ENCODE results near the gene SRRT. TPM values are rescaled to one million over a fixed set of nuclear protein-coding genes. Genes with fewer than 3 reads are reported as not detected.

Gene SRRT
- total and polyA plus RNA-seq, 2 of the 4 experiments (the other 2 are of a cell fraction), result 41.4 to 93.5 TPM

GRCh38 chr7:100855515-100855914 is 19.4 kb upstream of the SRRT start:
- no peaks in the 10 kb centered on the region for H3K9me1 ChIP-seq (ENCODE audit: insufficient read depth, low read length)
- no peak overlapping the region for H2BK15ac ChIP-seq (ENCODE audit: low read depth, low read length)
- no peak overlapping the region for H4K5ac ChIP-seq (ENCODE audit: low read depth, low read length)
- CTCF ChIA-PET, result no interaction called here
- no peak for DNase-seq
- no peak overlapping the region for H3K14ac ChIP-seq (replicated peaks; ENCODE audit: low read depth, low read length)
- H3K4ac ChIP-seq (ENCODE audit: low read depth, low read length), result no peak overlapping the region
- no peak overlapping the region for H3K18ac ChIP-seq (ENCODE audit: low read depth, low read length)
- POLR2A ChIA-PET (ENCODE audit: unreplicated experiment), result no interaction called here
- H2AFZ ChIP-seq (replicated peaks; ENCODE audit: low read length, poor library complexity), result no peak overlapping the region
- H3K27ac ChIP-seq (ENCODE audit: insufficient read depth, low read length), result no peak overlapping the region
- no peak for ATAC-seq (ENCODE audit: low read depth)
- no peak overlapping the region for H2BK20ac ChIP-seq (ENCODE audit: low read depth, low read length)
- H3K9me3 ChIP-seq (ENCODE audit: control insufficient read depth, insufficient read depth, low read length), result no peaks in the 10 kb centered on the region
- H2BK120ac ChIP-seq (ENCODE audit: low read depth, low read length), result no peak overlapping the region
- H2BK5ac ChIP-seq (ENCODE audit: low read depth, low read length, poor library complexity, severe bottlenecking), result no peak overlapping the region
- no peak overlapping the region for H3K56ac ChIP-seq (ENCODE audit: extremely low read depth, insufficient read depth, low read length)
- H3K23ac ChIP-seq (ENCODE audit: low read depth, low read length), result no peak overlapping the region
- no peak overlapping the region for H3K9ac ChIP-seq (ENCODE audit: low read depth, low read length)
- no peak overlapping the region for H3K4me3 ChIP-seq (ENCODE audit: insufficient read depth, low read depth, low read length)
- H3K4me1 ChIP-seq (ENCODE audit: control insufficient read depth, insufficient read depth, low read length), result no peaks in the 10 kb centered on the region
- H4K91ac ChIP-seq (ENCODE audit: insufficient read depth, low read depth, low read length), result no peak overlapping the region
- no TSS peak for BruUV-seq (replicated peaks)
- intact Hi-C loops (cut with micrococcal nuclease), result no loop called here
- no peaks in the 10 kb centered on the region for H3K27me3 ChIP-seq (ENCODE audit: control insufficient read depth, insufficient read depth, low read length)
- no peak overlapping the region for H3K4me2 ChIP-seq (ENCODE audit: low read depth, low read length)
- no peak overlapping the region for H4K8ac ChIP-seq (ENCODE audit: low read depth in 2 of 2, low read length in 2 of 2)
- 100% methylated on average over 3 of the region's 10 CpGs; no CpG with 5 or more reads in 1 of the 2 experiments for WGBS, 2 experiments (ENCODE audit: extremely low coverage in 2 of 2, insufficient read length in 1 of 2)
- no peak overlapping the region for H2AK9ac ChIP-seq (replicated peaks; ENCODE audit: low read depth, low read length, poor library complexity)
- H3K79me1 ChIP-seq (ENCODE audit: low read depth in 1 of 2, low read length in 2 of 2), result peaks cover 12 to 21% of the 10 kb centered on the region in 2 experiments
- TF ChIP-seq CTCF (conservative IDR thresholded peaks at IDR 0.05; ENCODE audit: low read depth, low read length) (no peak), CEBPB (IDR thresholded peaks at IDR 0.05; ENCODE audit: low read depth, low read length) (no peak), RFX5 (IDR thresholded peaks at IDR 0.05; ENCODE audit: low read depth, low read length) (no peak), FOS (IDR thresholded peaks at IDR 0.05; ENCODE audit: low read depth, low read length) (no peak), POLR2A (IDR thresholded peaks at IDR 0.05; ENCODE audit: low read depth, low read length) (no peak), RCOR1 (IDR thresholded peaks at IDR 0.05; ENCODE audit: insufficient replicate concordance, low read length) (no peak), MAZ (IDR thresholded peaks at IDR 0.05; ENCODE audit: borderline replicate concordance, low read depth, low read length) (no peak), BHLHE40 (IDR thresholded peaks at IDR 0.05; ENCODE audit: low read depth, low read length) (no peak), RAD21 (IDR thresholded peaks at IDR 0.05; ENCODE audit: low read length) (no peak), NFE2L2 (IDR thresholded peaks at IDR 0.05; ENCODE audit: low read depth, low read length) (no peak), MAFK (IDR thresholded peaks at IDR 0.05; ENCODE audit: low read depth, low read length) (no peak), USF2 (IDR thresholded peaks at IDR 0.05; ENCODE audit: low read depth, low read length) (no peak), ELK1 (IDR thresholded peaks at IDR 0.05; ENCODE audit: borderline replicate concordance, low read depth, low read length) (no peak), SMC3 (IDR thresholded peaks at IDR 0.05; ENCODE audit: low read depth, low read length) (no peak), MXI1 (IDR thresholded peaks at IDR 0.05; ENCODE audit: borderline replicate concordance, low read depth, low read length) (no peak)
- H2AK5ac ChIP-seq (ENCODE audit: low read depth, low read length), result no peak overlapping the region
- dilution Hi-C loops (cut with HindIII; ENCODE audit: low sequenced_read_pairs, unreplicated experiment), result no loop called here
- no peaks in the 10 kb centered on the region; the same call in none of the 2 replicates for H4K20me1 ChIP-seq (ENCODE audit: insufficient read depth, low read length)
- in situ Hi-C loops (cut with MboI; ENCODE audit: low sequenced_read_pairs), result loop anchor here (5.0 to 25.0 kb wide), 3 partner anchors 148 to 393 kb away; partner anchors contain the start of genes FBXO24, LRCH4, POP7 and SPACDR
- peaks cover 16% of the 10 kb centered on the region for H3K36me3 ChIP-seq (ENCODE audit: control insufficient read depth, insufficient read depth, low read length)
